SK-N-SH treated with all-trans-retinoic acid at 6 μM for 48 hours (cell line): Measurements from ENCODE around the gene DENND1A.

ENCODE experiments used
- ATAC-seq: fragments of 200-7000 bp; cut with Tn5 transposase; 3 replicates; pipeline ENCODE4 v1.9.1; 2020; ENCODE audit warnings: mild to moderate bottlenecking, moderate library complexity
- ARNTL ChIP-seq: fragments of 450-650 bp; formaldehyde crosslinking; IDR thresholded peaks from 2 replicates; pipeline ENCODE4 v1.5.0; 2020; ENCODE audit warnings: low read depth, mild to moderate bottlenecking, moderate library complexity, borderline replicate concordance
- BACH2 ChIP-seq: fragments of 250-450 bp; sonication (Bioruptor Pico); IDR thresholded peaks from 2 replicates; pipeline ENCODE4 v1.9.0; 2021; ENCODE audit warnings: mild to moderate bottlenecking, borderline replicate concordance
- CSDC2 ChIP-seq: fragments of 250-450 bp; sonication (Bioruptor Pico); IDR thresholded peaks from 2 replicates; pipeline ENCODE4 v1.5.0; 2020; ENCODE audit warnings: mild to moderate bottlenecking, moderate library complexity
- CSRNP3 ChIP-seq: fragments of 250-450 bp; sonication (Bioruptor Pico); IDR thresholded peaks from 2 replicates; pipeline ENCODE4 v1.5.1; 2021; ENCODE audit warnings: mild to moderate bottlenecking, moderate library complexity
- ESRRG ChIP-seq: fragments of 250-450 bp; sonication (Bioruptor Pico); IDR thresholded peaks from 2 replicates; pipeline ENCODE4 v1.6.1; 2021; ENCODE audit warnings: mild to moderate bottlenecking
- ISL1 ChIP-seq: fragments of 250-450 bp; sonication (Bioruptor Pico); IDR thresholded peaks from 2 replicates; pipeline ENCODE4 v2.1.2; 2022; ENCODE audit warnings: mild to moderate bottlenecking, moderate library complexity
- OSR1 ChIP-seq: fragments of 250-450 bp; sonication (Bioruptor Pico); IDR thresholded peaks from 2 replicates; pipeline ENCODE4 v1.8.0; 2022; ENCODE audit warnings: moderate library complexity, mild to moderate bottlenecking, inconsistent platforms
- POU6F1 ChIP-seq: fragments of 250-450 bp; sonication (Bioruptor Pico); IDR thresholded peaks from 2 replicates; pipeline ENCODE4 v1.8.0; 2021; ENCODE audit warnings: low read depth, mild to moderate bottlenecking, moderate library complexity, borderline replicate concordance
- PPARA ChIP-seq: fragments of 250-450 bp; sonication (Bioruptor Pico); IDR thresholded peaks from 2 replicates; pipeline ENCODE4 v1.5.0; 2020; ENCODE audit warnings: mild to moderate bottlenecking, borderline replicate concordance
- RARB ChIP-seq: fragments of 250-450 bp; sonication (Bioruptor Pico); IDR thresholded peaks from 2 replicates; pipeline ENCODE4 v1.8.0; 2021; ENCODE audit warnings: mild to moderate bottlenecking, moderate library complexity
- TCF4 ChIP-seq: fragments of 250-450 bp; sonication (Bioruptor Pico); IDR thresholded peaks from 2 replicates; pipeline ENCODE4 v1.8.0; 2021; ENCODE audit warnings: mild to moderate bottlenecking, moderate library complexity, borderline replicate concordance
- TSHZ2 ChIP-seq: fragments of 250-450 bp; sonication (Bioruptor Pico); IDR thresholded peaks from 2 replicates; pipeline ENCODE4 v1.5.0; 2020; ENCODE audit warnings: mild to moderate bottlenecking, moderate library complexity
- ZC3H10 ChIP-seq: fragments of 250-450 bp; sonication (Bioruptor Pico); IDR thresholded peaks from 2 replicates; pipeline ENCODE4 v1.5.1; 2021; ENCODE audit warnings: mild to moderate bottlenecking, moderate library complexity
- ZFP3 ChIP-seq: fragments of 250-450 bp; sonication (Bioruptor Pico); IDR thresholded peaks from 2 replicates; pipeline ENCODE4 v1.5.0; 2020; ENCODE audit warnings: mild to moderate bottlenecking, moderate library complexity
- ZFP30 ChIP-seq: fragments of 450-650 bp; formaldehyde crosslinking; IDR thresholded peaks from 2 replicates; pipeline ENCODE4 v1.5.0; 2022; ENCODE audit warnings: mild to moderate bottlenecking, moderate library complexity
- ZNF565 ChIP-seq: fragments of 450-650 bp; formaldehyde crosslinking; conservative IDR thresholded peaks from 2 replicates; pipeline ENCODE4 v1.5.0; 2020; ENCODE audit warnings: low read depth, mild to moderate bottlenecking, moderate library complexity
- ZNF8 ChIP-seq: fragments of 450-650 bp; formaldehyde crosslinking; IDR thresholded peaks from 2 replicates; pipeline ENCODE4 v1.5.0; 2020; ENCODE audit warnings: mild to moderate bottlenecking, moderate library complexity
- TF ChIP-seq, protein P1 (sequence below): fragments of 250-450 bp; sonication (Bioruptor Pico); IDR thresholded peaks from 2 replicates; pipeline ENCODE4 v1.5.1; 2020; ENCODE audit warnings: low read depth, mild to moderate bottlenecking, moderate library complexity
- TF ChIP-seq, protein P2 (sequence below): fragments of 250-450 bp; sonication (Bioruptor Pico); IDR thresholded peaks from 2 replicates; pipeline ENCODE4 v1.8.0; 2020; ENCODE audit warnings: mild to moderate bottlenecking, moderate library complexity, borderline replicate concordance

The DENND1A gene

GRCh38 chr9:123370108-123370507 is 559.8 kb downstream of the DENND1A start (continued):
- no peak for TF ChIP-seq POU6F1 (CRISPR knock-in tag)

GRCh38 chr9:123369296-123369695 is 560.6 kb downstream of the DENND1A start:
- no peak for ATAC-seq
- TF ChIP-seq, protein P1, sequence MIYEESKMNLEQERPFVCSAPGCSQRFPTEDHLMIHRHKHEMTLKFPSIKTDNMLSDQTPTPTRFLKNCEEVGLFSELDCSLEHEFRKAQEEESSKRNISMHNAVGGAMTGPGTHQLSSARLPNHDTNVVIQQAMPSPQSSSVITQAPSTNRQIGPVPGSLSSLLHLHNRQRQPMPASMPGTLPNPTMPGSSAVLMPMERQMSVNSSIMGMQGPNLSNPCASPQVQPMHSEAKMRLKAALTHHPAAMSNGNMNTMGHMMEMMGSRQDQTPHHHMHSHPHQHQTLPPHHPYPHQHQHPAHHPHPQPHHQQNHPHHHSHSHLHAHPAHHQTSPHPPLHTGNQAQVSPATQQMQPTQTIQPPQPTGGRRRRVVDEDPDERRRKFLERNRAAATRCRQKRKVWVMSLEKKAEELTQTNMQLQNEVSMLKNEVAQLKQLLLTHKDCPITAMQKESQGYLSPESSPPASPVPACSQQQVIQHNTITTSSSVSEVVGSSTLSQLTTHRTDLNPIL (CRISPR knock-in tag), result no peak
- no peak for TF ChIP-seq ARNTL (CRISPR knock-in tag)
- TF ChIP-seq ZFP3, result peak; percentile 98
- TF ChIP-seq PPARA, result no peak
- no peak for TF ChIP-seq RARB (CRISPR knock-in tag)
- no peak for TF ChIP-seq CSDC2 (CRISPR knock-in tag)
- TF ChIP-seq CSRNP3 (CRISPR knock-in tag), result no peak
- TF ChIP-seq OSR1 (CRISPR knock-in tag), result no peak

DNA sequence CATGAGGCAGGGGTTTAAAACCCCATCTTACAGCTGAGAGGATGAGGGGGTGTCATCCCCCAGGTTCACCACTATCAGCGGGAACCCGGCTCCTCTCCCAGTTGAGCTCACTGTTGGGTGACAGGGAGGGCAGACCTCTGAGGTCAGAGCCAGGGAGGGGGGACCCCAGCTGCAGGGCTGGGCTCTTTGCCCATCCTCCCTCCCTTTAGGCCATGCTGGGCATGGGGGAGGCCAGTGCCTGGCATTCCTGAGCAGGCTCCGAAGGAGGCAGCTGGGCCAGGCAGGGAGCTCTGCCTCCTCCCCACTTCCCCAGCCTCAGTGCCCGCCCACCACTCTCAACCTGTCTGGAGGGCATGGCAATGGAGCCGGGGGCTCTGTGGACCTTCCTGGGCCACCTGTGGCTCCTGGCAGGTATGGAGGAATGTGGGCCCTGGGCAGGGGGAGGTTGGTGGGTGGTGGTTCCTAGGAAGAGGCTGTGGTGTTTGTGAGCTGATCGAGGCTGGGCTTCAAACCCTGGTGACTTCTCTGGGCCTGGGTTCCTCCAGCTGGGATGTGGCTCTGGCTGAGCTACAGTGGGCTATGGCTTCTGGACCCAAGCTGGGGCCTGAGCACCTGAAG is 561.3 kb downstream of the DENND1A start:
- no peak for ATAC-seq
- TF ChIP-seq ZNF8 (CRISPR knock-in tag) (no peak), ESRRG (CRISPR knock-in tag) (no peak), ZC3H10 (CRISPR knock-in tag) (no peak), CSDC2 (CRISPR knock-in tag) (no peak), ARNTL (CRISPR knock-in tag) (no peak), ISL1 (CRISPR knock-in tag) (no peak), OSR1 (CRISPR knock-in tag) (no peak), PPARA (no peak), CSRNP3 (CRISPR knock-in tag) (no peak), BACH2 (CRISPR knock-in tag) (no peak), RARB (CRISPR knock-in tag) (no peak), TCF4 (CRISPR knock-in tag) (no peak), TSHZ2 (CRISPR knock-in tag) (no peak), ZFP30 (CRISPR knock-in tag) (no peak), ZNF565 (no peak)
- TF ChIP-seq, protein P2, sequence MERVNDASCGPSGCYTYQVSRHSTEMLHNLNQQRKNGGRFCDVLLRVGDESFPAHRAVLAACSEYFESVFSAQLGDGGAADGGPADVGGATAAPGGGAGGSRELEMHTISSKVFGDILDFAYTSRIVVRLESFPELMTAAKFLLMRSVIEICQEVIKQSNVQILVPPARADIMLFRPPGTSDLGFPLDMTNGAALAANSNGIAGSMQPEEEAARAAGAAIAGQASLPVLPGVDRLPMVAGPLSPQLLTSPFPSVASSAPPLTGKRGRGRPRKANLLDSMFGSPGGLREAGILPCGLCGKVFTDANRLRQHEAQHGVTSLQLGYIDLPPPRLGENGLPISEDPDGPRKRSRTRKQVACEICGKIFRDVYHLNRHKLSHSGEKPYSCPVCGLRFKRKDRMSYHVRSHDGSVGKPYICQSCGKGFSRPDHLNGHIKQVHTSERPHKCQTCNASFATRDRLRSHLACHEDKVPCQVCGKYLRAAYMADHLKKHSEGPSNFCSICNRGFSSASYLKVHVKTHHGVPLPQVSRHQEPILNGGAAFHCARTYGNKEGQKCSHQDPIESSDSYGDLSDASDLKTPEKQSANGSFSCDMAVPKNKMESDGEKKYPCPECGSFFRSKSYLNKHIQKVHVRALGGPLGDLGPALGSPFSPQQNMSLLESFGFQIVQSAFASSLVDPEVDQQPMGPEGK (CRISPR knock-in tag), result no peak
